Fibroblast of skin of left biceps (primary cell): ENCODE results near the gene FRMD3.

Experiments
- DNase-seq, 2 experiments: peaks; one replicate each; pipeline ENCODE4 v3.0.0-alpha.2; 2013; ENCODE audit warnings: low read depth in 2 of 2

The FRMD3 gene

GRCh38 chr9:83433846-83434245 is 104.4 kb downstream of the FRMD3 start:
- no peak for DNase-seq

GRCh38 chr9:83432877-83433550 is 105.2 kb downstream of the FRMD3 start:
- DNase-seq: no peak

- peak; percentile 34 to 40 for DNase-seq
These were observed 106.0 kb downstream of the FRMD3 start for GRCh38 chr9:83432104-83432627.

GRCh38 chr9:83431101-83432060 is 106.8 kb downstream of the FRMD3 start:
- DNase-seq: no peak

GRCh38 chr9:83430681-83431080 is 107.5 kb downstream of the FRMD3 start:
- DNase-seq: no peak

- DNase-seq: no peak
These were observed 109.0 kb downstream of the FRMD3 start for GRCh38 chr9:83429229-83429628.

- DNase-seq: no peak
These were observed 113.0 kb downstream of the FRMD3 start for GRCh38 chr9:83425240-83425639.

GRCh38 chr9:83424831-83425230 is 113.4 kb downstream of the FRMD3 start:
- DNase-seq: no peak

GRCh38 chr9:83423815-83424707 is 114.1 kb downstream of the FRMD3 start:
- no peak for DNase-seq

GRCh38 chr9:83422527-83422926 is 115.7 kb downstream of the FRMD3 start:
- no peak for DNase-seq

- DNase-seq: no peak
These were observed 117.7 kb downstream of the FRMD3 start for GRCh38 chr9:83420486-83420885.

GRCh38 chr9:83419961-83420360 is 118.2 kb downstream of the FRMD3 start:
- DNase-seq: no peak

- DNase-seq: no peak
These were observed 119.9 kb downstream of the FRMD3 start for GRCh38 chr9:83418283-83418682.

- DNase-seq: no peak
These were observed 124.8 kb downstream of the FRMD3 start for GRCh38 chr9:83413367-83413766.

GRCh38 chr9:83410701-83411100 is 127.5 kb downstream of the FRMD3 start:
- DNase-seq: no peak

- no peak for DNase-seq
These were observed 131.3 kb downstream of the FRMD3 start for GRCh38 chr9:83406921-83407320.

- DNase-seq: no peak
These were observed 132.4 kb downstream of the FRMD3 start for GRCh38 chr9:83405759-83406158.

GRCh38 chr9:83403527-83404238 is 134.5 kb downstream of the FRMD3 start:
- DNase-seq: peak; percentile 49 to 52

GRCh38 chr9:83401328-83401900 is 136.8 kb downstream of the FRMD3 start:
- no peak for DNase-seq

- no peak for DNase-seq
These were observed 141.4 kb downstream of the FRMD3 start for GRCh38 chr9:83396813-83397212.

GRCh38 chr9:83396342-83396741 is 141.9 kb downstream of the FRMD3 start:
- no peak for DNase-seq
